SK-N-SH treated with all-trans-retinoic acid at 6 μM for 48 hours (cell line): ENCODE data around the gene BPI.

Source experiments
- ESRRG ChIP-seq: fragments of 250-450 bp; sonication (Bioruptor Pico); IDR thresholded peaks from 2 replicates; pipeline ENCODE4 v1.6.1; 2021; ENCODE audit warnings: mild to moderate bottlenecking
- OSR1 ChIP-seq: fragments of 250-450 bp; sonication (Bioruptor Pico); IDR thresholded peaks from 2 replicates; pipeline ENCODE4 v1.8.0; 2022; ENCODE audit warnings: moderate library complexity, mild to moderate bottlenecking, inconsistent platforms
- RARB ChIP-seq: fragments of 250-450 bp; sonication (Bioruptor Pico); IDR thresholded peaks from 2 replicates; pipeline ENCODE4 v1.8.0; 2021; ENCODE audit warnings: mild to moderate bottlenecking, moderate library complexity
- TCF4 ChIP-seq: fragments of 250-450 bp; sonication (Bioruptor Pico); IDR thresholded peaks from 2 replicates; pipeline ENCODE4 v1.8.0; 2021; ENCODE audit warnings: mild to moderate bottlenecking, moderate library complexity, borderline replicate concordance
- ZNF565 ChIP-seq: fragments of 450-650 bp; formaldehyde crosslinking; conservative IDR thresholded peaks from 2 replicates; pipeline ENCODE4 v1.5.0; 2020; ENCODE audit warnings: low read depth, mild to moderate bottlenecking, moderate library complexity
- TF ChIP-seq, protein P1 (sequence below): fragments of 250-450 bp; sonication (Bioruptor Pico); IDR thresholded peaks from 2 replicates; pipeline ENCODE4 v1.5.1; 2021; ENCODE audit warnings: mild to moderate bottlenecking, moderate library complexity
- TF ChIP-seq, protein P2 (sequence below): fragments of 250-450 bp; sonication (Bioruptor Pico); IDR thresholded peaks from 2 replicates; pipeline ENCODE4 v1.8.0; 2020; ENCODE audit warnings: mild to moderate bottlenecking, moderate library complexity, borderline replicate concordance

DNA sequence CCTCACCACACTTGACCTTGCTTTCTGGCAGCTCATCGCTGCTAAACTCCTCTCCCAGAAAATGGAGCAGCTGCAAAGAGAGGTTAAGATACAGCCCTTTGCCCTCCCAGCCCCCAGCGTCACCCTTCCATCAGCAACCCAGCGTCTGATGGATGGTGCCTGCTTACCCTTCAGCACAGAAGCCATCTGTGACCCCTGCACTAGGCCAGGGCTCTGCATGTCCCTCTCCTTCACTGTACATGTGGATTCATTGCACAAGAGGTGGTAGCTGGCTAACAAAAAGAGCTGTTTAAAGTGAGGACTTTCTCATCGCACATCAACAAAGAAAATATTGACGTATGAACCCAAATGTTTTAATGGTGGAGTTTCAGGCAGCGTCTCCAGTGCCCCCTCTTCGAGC is 54.6 kb downstream of the BPI start:
- no peak for TF ChIP-seq ZNF565 (CRISPR knock-in tag)
- TF ChIP-seq, protein P1, sequence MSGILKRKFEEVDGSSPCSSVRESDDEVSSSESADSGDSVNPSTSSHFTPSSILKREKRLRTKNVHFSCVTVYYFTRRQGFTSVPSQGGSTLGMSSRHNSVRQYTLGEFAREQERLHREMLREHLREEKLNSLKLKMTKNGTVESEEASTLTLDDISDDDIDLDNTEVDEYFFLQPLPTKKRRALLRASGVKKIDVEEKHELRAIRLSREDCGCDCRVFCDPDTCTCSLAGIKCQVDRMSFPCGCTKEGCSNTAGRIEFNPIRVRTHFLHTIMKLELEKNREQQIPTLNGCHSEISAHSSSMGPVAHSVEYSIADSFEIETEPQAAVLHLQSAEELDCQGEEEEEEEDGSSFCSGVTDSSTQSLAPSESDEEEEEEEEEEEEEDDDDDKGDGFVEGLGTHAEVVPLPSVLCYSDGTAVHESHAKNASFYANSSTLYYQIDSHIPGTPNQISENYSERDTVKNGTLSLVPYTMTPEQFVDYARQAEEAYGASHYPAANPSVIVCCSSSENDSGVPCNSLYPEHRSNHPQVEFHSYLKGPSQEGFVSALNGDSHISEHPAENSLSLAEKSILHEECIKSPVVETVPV (CRISPR knock-in tag): no peak
- no peak for TF ChIP-seq RARB (CRISPR knock-in tag)
- no peak for TF ChIP-seq OSR1 (CRISPR knock-in tag)
- TF ChIP-seq TCF4 (CRISPR knock-in tag): no peak
- no peak for TF ChIP-seq ESRRG (CRISPR knock-in tag)
- TF ChIP-seq, protein P2, sequence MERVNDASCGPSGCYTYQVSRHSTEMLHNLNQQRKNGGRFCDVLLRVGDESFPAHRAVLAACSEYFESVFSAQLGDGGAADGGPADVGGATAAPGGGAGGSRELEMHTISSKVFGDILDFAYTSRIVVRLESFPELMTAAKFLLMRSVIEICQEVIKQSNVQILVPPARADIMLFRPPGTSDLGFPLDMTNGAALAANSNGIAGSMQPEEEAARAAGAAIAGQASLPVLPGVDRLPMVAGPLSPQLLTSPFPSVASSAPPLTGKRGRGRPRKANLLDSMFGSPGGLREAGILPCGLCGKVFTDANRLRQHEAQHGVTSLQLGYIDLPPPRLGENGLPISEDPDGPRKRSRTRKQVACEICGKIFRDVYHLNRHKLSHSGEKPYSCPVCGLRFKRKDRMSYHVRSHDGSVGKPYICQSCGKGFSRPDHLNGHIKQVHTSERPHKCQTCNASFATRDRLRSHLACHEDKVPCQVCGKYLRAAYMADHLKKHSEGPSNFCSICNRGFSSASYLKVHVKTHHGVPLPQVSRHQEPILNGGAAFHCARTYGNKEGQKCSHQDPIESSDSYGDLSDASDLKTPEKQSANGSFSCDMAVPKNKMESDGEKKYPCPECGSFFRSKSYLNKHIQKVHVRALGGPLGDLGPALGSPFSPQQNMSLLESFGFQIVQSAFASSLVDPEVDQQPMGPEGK (CRISPR knock-in tag): no peak
